ENCODE measurements around the gene EHMT2. TPM values are rescaled to one million over a fixed set of nuclear protein-coding genes. Genes with fewer than 3 reads are reported as not detected.
A peak's percentile ranks its signal among the peaks of the same experiment; 100 is the strongest.

The EHMT2 gene
- total and polyA plus RNA-seq, 2 of the 8 experiments (the other 6 are each of a cell fraction or from before 2014, with no cell fraction given) = 125 to 177 TPM

GRCh38 chr6:31864818-31865204, 32.7 kb downstream of the EHMT2 start:
- no peak overlapping the region for H2BK120ac ChIP-seq (replicated peaks; ENCODE audit: low read depth, low read length)
- no peak overlapping the region for H3K14ac ChIP-seq (ENCODE audit: insufficient read length)
- H4K91ac ChIP-seq (replicated peaks; ENCODE audit: insufficient read length, low read length) = no peak overlapping the region
- peaks cover 0 to 12% (median 1%) of the 10 kb centered on the region in 4 experiments; a peak in 5 of 7 replicates for H3K4me1 ChIP-seq (replicated peaks in 1 of 4; ENCODE audit: control insufficient read depth in 3 of 4, insufficient read depth in 4 of 4, low read length in 3 of 4)
- H2BK20ac ChIP-seq (ENCODE audit: low read length) = no peak overlapping the region
- H3K4me3 ChIP-seq (ENCODE audit: extremely low read depth in 1 of 4, insufficient read depth in 2 of 4, low read depth in 3 of 4, low read length in 4 of 4) = no peak overlapping the region
- no peaks in the 10 kb centered on the region for H3K9me3 ChIP-seq (ENCODE audit: insufficient read depth in 2 of 2, low read depth in 1 of 2, low read length in 1 of 2)
- no peak overlapping the region for H3K18ac ChIP-seq (ENCODE audit: extremely low read depth, low read length)
- H3K36me3 ChIP-seq (ENCODE audit: control insufficient read depth in 2 of 4, insufficient read depth in 4 of 4, low read length in 3 of 4) = peaks cover 0 to 4% (median 2%) of the 10 kb centered on the region in 4 experiments; a peak in 4 of 8 replicates
- H2BK5ac ChIP-seq (ENCODE audit: low read depth, low read length) = no peak overlapping the region
- peak overlapping the region; percentile 19 for H3K4ac ChIP-seq (replicated peaks; ENCODE audit: insufficient read length, low read depth, low read length)
- no peak overlapping the region for H4K8ac ChIP-seq (ENCODE audit: extremely low read depth, insufficient read depth, low read length)
- no peak overlapping the region for H3K27ac ChIP-seq (ENCODE audit: low read depth, low read length)
- H2AFZ ChIP-seq (ENCODE audit: low read length) = no peak overlapping the region
- no peaks in the 10 kb centered on the region for H4K20me1 ChIP-seq (replicated peaks in 1 of 2; ENCODE audit: control insufficient read depth in 1 of 2, insufficient read depth in 2 of 2, low read length in 2 of 2)
- H3K79me2 ChIP-seq (ENCODE audit: control insufficient read depth in 1 of 2, insufficient read depth in 2 of 2, low read length in 2 of 2) = no peaks in the 10 kb centered on the region
- 0 out of 7 replicates have a peak, but pooled peaks cover 0 to 3% (median 0%) of the 10 kb centered on the region in 4 experiments for H3K27me3 ChIP-seq (replicated peaks in 1 of 4; ENCODE audit: control insufficient read depth in 3 of 4, extremely low read depth in 1 of 4, insufficient read depth in 3 of 4, low read length in 3 of 4)
- H2BK12ac ChIP-seq (ENCODE audit: low read depth, low read length) = peak overlapping the region; percentile 68; the same call in 1 of the 2 replicates
- peak overlapping the region; percentile 76 to 89; a peak in 1 of 4 replicates for H3K4me2 ChIP-seq (ENCODE audit: insufficient read depth in 1 of 2, low read depth in 2 of 2, low read length in 2 of 2)
- H3K79me1 ChIP-seq (ENCODE audit: low read depth, low read length) = 0 out of 2 replicates have a peak, but pooled peaks cover 2% of the 10 kb centered on the region
- no peak for DNase-seq (ENCODE audit: low read depth in 1 of 2, low spot score in 2 of 2)
- H3K23ac ChIP-seq (ENCODE audit: insufficient read length) = no peak overlapping the region
- no peak overlapping the region for H3K56ac ChIP-seq (replicated peaks; ENCODE audit: insufficient read length, low read depth, low read length)
- TF ChIP-seq KDM4A (IDR thresholded peaks at IDR 0.05; ENCODE audit: low read depth, low read length, severe bottlenecking) (no peak), HDAC6 (IDR thresholded peaks at IDR 0.05; ENCODE audit: low read depth, low read length) (no peak), PHF8 (conservative IDR thresholded peaks at IDR 0.05; ENCODE audit: low read depth, low read length) (no peak), ATF3 (IDR thresholded peaks at IDR 0.05; ENCODE audit: insufficient read depth, low read depth, low read length) (no peak), CHD2 (IDR thresholded peaks at IDR 0.05; ENCODE audit: low read length) (no peak), EGR1 (IDR thresholded peaks at IDR 0.05; ENCODE audit: borderline replicate concordance, low read depth, low read length) (no peak), TCF12 (IDR thresholded peaks at IDR 0.05; ENCODE audit: low read depth, low read length) (no peak), RBBP5 (IDR thresholded peaks at IDR 0.05; ENCODE audit: borderline replicate concordance, low read depth, low read length) (no peak), EZH2 (IDR thresholded peaks at IDR 0.05; ENCODE audit: low read depth, low read length, severe bottlenecking) (no peak), RXRA (IDR thresholded peaks at IDR 0.05; ENCODE audit: insufficient read depth, low read depth, low read length) (no peak)
- no peak for FAIRE-seq
- CTCF ChIA-PET (ENCODE audit: partially characterized antibody) = interaction anchor here (0.6 to 2.3 kb wide), 5 partner anchors 10 to 95 kb away, joined by 3 to 13 read pairs (median 4); no protein-coding TSS in a partner anchor
- H3K23me2 ChIP-seq (ENCODE audit: low read depth, low read length) = peaks cover 8% of the 10 kb centered on the region; the same call in 1 of the 2 replicates
- H4K5ac ChIP-seq (ENCODE audit: insufficient read length, low read depth, low read length) = no peak overlapping the region
- peak overlapping the region; percentile 76; the same call in 1 of the 2 replicates for H2AK5ac ChIP-seq (ENCODE audit: low read depth, low read length)
- WGBS, 2 experiments (ENCODE audit: extremely low coverage in 1 of 2, insufficient coverage in 1 of 2, insufficient read length in 1 of 2, insufficient replicate concordance in 2 of 2, low coverage in 1 of 2, low lambda C conversion rate in 2 of 2, missing lambda C conversion rate in 1 of 2) = 89% methylated on average over 6 of the region's 8 CpGs; no CpG with 5 or more reads in 1 of the 2 experiments
- H3K9ac ChIP-seq (replicated peaks in 1 of 4; ENCODE audit: extremely low read depth in 1 of 4, low read depth in 3 of 4, low read length in 3 of 4) = no peak overlapping the region; a peak in 1 of 7 replicates
- no peak overlapping the region for H2BK15ac ChIP-seq (ENCODE audit: low read length)
- POLR2A ChIA-PET (ENCODE audit: partially characterized antibody) = interaction anchor here (0.7 to 6.7 kb wide), 11 partner anchors 11 to 125 kb away, joined by 3 to 71 read pairs (median 12); partner anchors contain the start of genes EHMT2, HSPA1B, MSH5 and SLC44A4

Measured in H1 (cell line).